ENCODE data around the gene CHN2.
A peak's percentile ranks its signal among the peaks of the same experiment; 100 is the strongest.

The CHN2 gene

GRCh38 chr7:29194594-29195427 is at the start of gene CHN2:
CHN2 (plus strand) TSS chr7:29194775.
- peak; percentile 33 for DNase-seq (ENCODE audit: low read depth)

DNA sequence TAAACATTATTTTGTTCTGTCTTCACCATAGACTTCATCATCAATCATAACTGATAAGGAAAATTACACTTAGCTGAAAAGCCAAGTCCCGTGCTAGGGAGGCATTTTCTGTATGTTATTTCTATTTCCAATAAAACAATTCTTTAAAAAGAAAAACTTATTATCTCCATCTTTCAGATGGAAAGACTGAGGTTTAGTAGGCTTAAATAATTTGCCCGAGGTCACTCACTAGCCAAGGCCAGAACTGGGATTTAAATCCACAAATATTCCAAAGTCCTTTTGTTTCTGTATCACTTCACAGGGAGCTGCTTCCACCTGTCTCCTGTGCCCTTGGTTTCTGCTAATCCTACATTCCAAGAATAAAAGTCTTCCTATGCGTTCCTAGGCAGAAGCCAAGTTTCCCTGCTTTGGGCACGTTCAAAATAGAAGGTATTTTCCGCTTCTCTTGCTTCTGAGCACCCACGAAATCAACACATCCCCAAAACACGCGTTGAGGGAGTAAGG is 49.0 kb upstream of the CHN2 start:
- DNase-seq (ENCODE audit: low read depth) = no peak

- peak; percentile 59 for DNase-seq (ENCODE audit: low read depth)
Observed at GRCh38 chr7:29146057-29146706, 48.4 kb upstream of the CHN2 start, which contains the start of gene CPVL. CPVL (minus strand) TSS chr7:29146537; CDS start chr7:29121061, 25,476 bp downstream.

GRCh38 chr7:29146888-29147609 is 47.5 kb upstream of the CHN2 start:
- DNase-seq (ENCODE audit: low read depth) = no peak

- DNase-seq (ENCODE audit: low read depth) = no peak
Observed at GRCh38 chr7:29147821-29148220, 46.8 kb upstream of the CHN2 start.

- DNase-seq (ENCODE audit: low read depth) = no peak
Observed at GRCh38 chr7:29149036-29149435, 45.5 kb upstream of the CHN2 start.

GRCh38 chr7:29150856-29151255 is 43.7 kb upstream of the CHN2 start:
- no peak for DNase-seq (ENCODE audit: low read depth)

- DNase-seq (ENCODE audit: low read depth) = no peak
Observed at GRCh38 chr7:29154076-29154475, 40.5 kb upstream of the CHN2 start.

DNA sequence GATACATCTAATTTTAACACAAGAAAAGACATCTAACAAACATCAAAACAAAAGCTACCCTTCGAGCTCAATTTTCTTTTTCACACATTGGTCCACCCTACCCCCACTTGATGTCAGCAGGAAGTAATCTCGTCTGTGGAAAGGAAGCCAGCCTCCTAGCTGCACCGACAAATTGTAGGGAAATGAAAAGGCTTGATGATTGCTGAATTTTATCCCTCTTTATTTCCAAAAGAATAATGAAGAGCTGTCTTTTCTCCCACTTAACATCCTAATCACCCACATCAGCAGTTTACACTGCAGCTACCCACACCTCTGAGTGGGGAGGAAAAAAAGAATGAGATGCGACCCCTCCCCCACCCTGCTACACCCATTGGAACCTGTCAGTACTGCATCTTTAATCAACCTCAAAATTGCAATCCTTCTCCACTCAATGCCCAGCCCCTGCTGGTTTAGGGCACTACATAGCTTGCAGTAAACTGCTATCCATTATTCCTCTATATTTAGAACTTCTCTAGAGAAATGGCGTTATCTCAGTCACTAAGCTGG is 37.6 kb upstream of the CHN2 start:
- DNase-seq (ENCODE audit: low read depth) = no peak

- no peak for DNase-seq (ENCODE audit: low read depth)
Observed at GRCh38 chr7:29158795-29159423, 35.7 kb upstream of the CHN2 start.

- DNase-seq (ENCODE audit: low read depth) = no peak
Observed at GRCh38 chr7:29160080-29160479, 34.5 kb upstream of the CHN2 start.

DNA sequence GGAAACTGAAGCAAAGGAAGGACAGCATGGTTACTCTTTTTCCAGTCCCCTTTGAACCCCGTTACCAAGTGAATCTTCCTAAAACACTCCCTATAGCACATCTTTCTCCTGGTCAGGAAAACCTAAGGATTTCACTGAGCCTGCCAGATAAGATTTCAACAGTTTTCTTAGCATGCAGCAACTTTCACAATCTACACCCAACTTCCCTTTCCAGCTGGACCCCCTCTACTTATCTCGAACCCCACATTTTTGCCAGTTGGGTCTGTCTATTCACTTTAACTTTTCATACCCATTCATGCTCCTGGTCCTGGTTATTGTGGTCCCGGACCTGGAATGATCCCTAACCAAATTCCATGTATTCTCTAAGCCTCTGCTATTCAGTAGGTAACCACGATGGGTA is 33.3 kb upstream of the CHN2 start:
- peak; percentile 75 for DNase-seq (ENCODE audit: low read depth)

GRCh38 chr7:29162577-29162976 is 32.0 kb upstream of the CHN2 start:
- no peak for DNase-seq (ENCODE audit: low read depth)

GRCh38 chr7:29163854-29164253 is 30.7 kb upstream of the CHN2 start:
- no peak for DNase-seq (ENCODE audit: low read depth)

GRCh38 chr7:29167721-29168120 is 26.9 kb upstream of the CHN2 start:
- DNase-seq (ENCODE audit: low read depth) = no peak

- no peak for DNase-seq (ENCODE audit: low read depth)
Observed at GRCh38 chr7:29170781-29171180, 23.8 kb upstream of the CHN2 start.

DNA sequence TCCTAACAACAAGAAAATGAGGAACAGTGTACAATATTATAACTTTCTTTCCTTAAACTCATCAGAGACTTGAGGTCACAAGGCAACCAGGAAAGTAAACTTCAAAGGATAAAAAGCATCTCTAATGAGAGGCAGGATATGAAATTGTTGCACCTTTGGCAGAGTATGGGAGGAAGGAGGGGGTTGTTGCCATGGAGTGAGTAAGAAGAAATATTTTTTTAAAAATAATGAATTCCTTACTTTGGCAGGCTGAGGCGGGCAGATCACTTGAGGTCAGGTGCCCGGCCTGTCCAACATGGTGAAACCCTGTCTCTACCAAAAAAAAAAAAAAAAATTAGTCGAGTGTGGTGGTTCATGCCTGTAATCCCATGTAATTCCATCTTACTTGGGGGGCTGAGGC is 21.1 kb upstream of the CHN2 start:
- DNase-seq (ENCODE audit: low read depth) = no peak

DNA sequence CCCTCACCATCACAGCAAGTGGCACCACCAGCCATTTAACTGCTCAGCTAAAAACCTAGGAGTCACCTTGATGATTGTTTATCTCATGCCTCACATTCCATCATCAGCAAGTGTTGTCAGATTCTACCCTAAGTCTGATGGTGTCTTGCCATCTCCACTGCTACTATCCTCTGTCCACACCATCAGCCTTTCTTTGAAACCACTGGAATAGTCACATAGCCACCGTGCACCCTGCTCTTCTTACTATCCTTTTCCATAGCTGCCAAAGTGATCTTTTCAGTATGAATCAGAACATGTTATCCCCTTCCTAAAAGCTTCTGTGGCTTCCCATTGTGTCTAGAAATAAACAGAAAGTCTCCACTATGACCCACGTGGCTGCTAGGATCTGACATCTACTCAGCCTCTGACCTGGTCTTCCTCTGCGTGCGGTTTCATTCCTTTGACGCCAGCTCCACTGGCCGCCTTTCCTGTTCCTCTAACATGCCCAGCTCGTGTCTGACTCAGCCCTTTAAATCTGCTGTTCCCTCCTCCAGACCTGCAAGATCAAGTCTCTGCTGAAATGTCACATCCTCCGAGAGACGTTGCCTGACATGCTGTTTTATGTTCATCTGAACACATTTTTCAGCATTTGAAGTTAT is 16.5 kb upstream of the CHN2 start:
- no peak for DNase-seq (ENCODE audit: low read depth)

GRCh38 chr7:29179115-29179514 is 15.5 kb upstream of the CHN2 start:
- DNase-seq (ENCODE audit: low read depth) = no peak

DNA sequence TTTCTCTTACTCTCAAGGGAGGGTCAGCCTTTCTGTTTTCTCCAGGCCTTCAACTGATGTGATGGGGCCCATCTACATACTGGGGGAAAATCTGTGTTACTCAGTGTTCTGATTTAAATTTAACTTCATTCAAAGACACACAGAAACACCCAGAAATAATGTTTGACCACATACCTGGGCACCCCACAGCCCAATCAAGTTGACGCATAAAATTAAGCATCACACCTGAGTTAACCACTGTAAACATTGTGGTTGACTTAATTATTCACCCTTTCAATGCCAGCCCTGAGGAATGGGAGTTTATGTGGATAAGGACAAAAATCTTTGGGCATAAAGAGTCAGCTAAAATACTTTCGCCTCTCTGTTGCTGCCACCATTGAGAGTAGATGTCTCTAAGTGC is 10.0 kb upstream of the CHN2 start:
- DNase-seq (ENCODE audit: low read depth) = no peak

GRCh38 chr7:29185613-29186012 is 9.0 kb upstream of the CHN2 start:
- DNase-seq (ENCODE audit: low read depth) = no peak
